PFSK-1 (cell line): ENCODE measurements around the gene SLC27A6.

Experiments used
- FOXP2 ChIP-seq: optimal IDR thresholded peaks from 2 replicates; pipeline ENCODE3; 2011; ENCODE audit warnings: borderline replicate concordance, control low read depth, inconsistent platforms; ENCODE audit not compliant: insufficient read depth; ENCODE audit errors: extremely low read length, extremely low read depth
- POLR2AphosphoS5 ChIP-seq: IDR thresholded peaks from 2 replicates; pipeline ENCODE4 v1.6.1; 2012; ENCODE audit warnings: low read depth, mild to moderate bottlenecking, control low read depth, low read length, moderate library complexity
- REST ChIP-seq, 2 experiments: IDR thresholded peaks; 2 replicates each; pipeline versions ENCODE4 v1.6.1 to v1.8.0; 2011 to 2012; ENCODE audit warnings: low read depth in 2 of 2, low read length in 2 of 2, control low read depth in 1 of 2, inconsistent platforms in 1 of 2, mild to moderate bottlenecking in 1 of 2, moderate library complexity in 1 of 2; ENCODE audit not compliant: insufficient read depth in 1 of 2
- SIN3A ChIP-seq: IDR thresholded peaks from 2 replicates; pipeline ENCODE4 v1.6.1; 2012; ENCODE audit warnings: mild to moderate bottlenecking, low read length, moderate library complexity, borderline replicate concordance; ENCODE audit not compliant: insufficient read depth
- TAF1 ChIP-seq: IDR thresholded peaks from 2 replicates; pipeline ENCODE4 v1.6.1; 2012; ENCODE audit warnings: low read length, control low read depth, borderline replicate concordance; ENCODE audit not compliant: insufficient read depth

The SLC27A6 gene

GRCh38 chr5:129048509-129048908, 83.2 kb downstream of the SLC27A6 start:
- TF ChIP-seq FOXP2: no peak
- no peak for TF ChIP-seq REST (IDR thresholded peaks at IDR 0.05; ENCODE audit: insufficient read depth in 1 of 2, low read depth in 2 of 2, low read length in 2 of 2)
- no peak for TF ChIP-seq SIN3A
- no peak for TF ChIP-seq POLR2AphosphoS5
- TF ChIP-seq TAF1: no peak

GRCh38 chr5:129049126-129049799, 84.0 kb downstream of the SLC27A6 start:
- TF ChIP-seq TAF1: no peak
- TF ChIP-seq POLR2AphosphoS5: no peak
- TF ChIP-seq FOXP2: no peak
- no peak for TF ChIP-seq SIN3A
- no peak for TF ChIP-seq REST (IDR thresholded peaks at IDR 0.05; ENCODE audit: insufficient read depth in 1 of 2, low read depth in 2 of 2, low read length in 2 of 2)

GRCh38 chr5:129051283-129051682, 86.0 kb downstream of the SLC27A6 start:
- TF ChIP-seq SIN3A: no peak
- TF ChIP-seq POLR2AphosphoS5: no peak
- TF ChIP-seq REST (IDR thresholded peaks at IDR 0.05; ENCODE audit: insufficient read depth in 1 of 2, low read depth in 2 of 2, low read length in 2 of 2): no peak
- no peak for TF ChIP-seq TAF1
- TF ChIP-seq FOXP2: no peak

GRCh38 chr5:129053438-129053837, 88.2 kb downstream of the SLC27A6 start:
- no peak for TF ChIP-seq FOXP2
- no peak for TF ChIP-seq SIN3A

- TF ChIP-seq TAF1: no peak
- TF ChIP-seq SIN3A: no peak
- no peak for TF ChIP-seq POLR2AphosphoS5
- TF ChIP-seq REST (IDR thresholded peaks at IDR 0.05; ENCODE audit: insufficient read depth in 1 of 2, low read depth in 2 of 2, low read length in 2 of 2): no peak
- no peak for TF ChIP-seq FOXP2
Measured at GRCh38 chr5:129057329-129057728, 92.0 kb downstream of the SLC27A6 start.
